Right atrium auricular region (tissue), 2 donors: ENCODE measurements around the gene PDGFRB. TPM values are rescaled to one million over a fixed set of nuclear protein-coding genes. Genes with fewer than 3 reads are reported as not detected.

Experiments
- DNase-seq: peaks from one replicate; pipeline ENCODE4 v3.0.0-alpha.2; 2019; ENCODE audit warnings: low spot score
- H3K27ac ChIP-seq, 2 donors: fragments of 200-600 bp; sonication (generic); 1 replicate in 1 of 2; 2 replicates in 1 of 2; pipeline ENCODE4 v1.5.1; 2016 to 2019
- H3K27me3 ChIP-seq, 2 donors: fragments of 200-600 bp; sonication (generic); one replicate each; pipeline versions ENCODE4 v1.5.1 to v1.6.0; 2017 to 2019
- H3K36me3 ChIP-seq: fragments of 200-600 bp; sonication (generic); one replicate; pipeline ENCODE4 v1.5.1; 2016
- H3K4me1 ChIP-seq, 2 donors: fragments of 200-600 bp; sonication (generic); one replicate each; pipeline versions ENCODE4 v1.5.1 to v1.6.0; 2017 to 2019
- H3K4me3 ChIP-seq, 2 donors: fragments of 200-600 bp; sonication (generic); 1 replicate in 1 of 2; 2 replicates in 1 of 2; pipeline ENCODE4 v1.5.1; 2017 to 2019; ENCODE audit warnings: mild to moderate bottlenecking in 1 of 2, moderate library complexity in 1 of 2
- H3K9me3 ChIP-seq, 2 donors: fragments of 200-600 bp; sonication (generic); one replicate each; pipeline ENCODE4 v1.5.1; 2019
- CTCF ChIP-seq, 2 donors: fragments of 200-600 bp; sonication (generic); IDR thresholded peaks; one replicate each; pipeline ENCODE4 v1.5.1; 2019; ENCODE audit warnings: antibody characterized with exemption in 2 of 2
- total RNA-seq, 2 donors: library from RNA; depleted of rRNA; stranded (reverse); fragments of >200 nt; gene quantifications; one replicate each; pipeline ENCODE4 v1.1.0, GENCODE V29; 2016

PDGFRB gene
- total RNA-seq, 2 donors from 2014 or later: 68.3 to 68.7 TPM

GRCh38 chr5:150184990-150185912, 29.6 kb upstream of the PDGFRB start:
- Histone ChIP-seq H3K36me3 (no peaks in the 10 kb centered on the region), H3K27ac (no peak overlapping the region), H3K27me3 (no peaks in the 10 kb centered on the region)

GRCh38 chr5:150184006-150184405, 28.4 kb upstream of the PDGFRB start:
- Histone ChIP-seq H3K27ac (no peak overlapping the region), H3K36me3 (no peaks in the 10 kb centered on the region)
- no peak for DNase-seq

More at GRCh38 chr5:150184990-150185912, 29.6 kb upstream of the PDGFRB start:
- DNase-seq: no peak
- no peak for TF ChIP-seq CTCF (IDR thresholded peaks at IDR 0.05)
- H3K9me3 ChIP-seq: no peaks in the 10 kb centered on the region
- H3K4me1 ChIP-seq: peaks cover 0 to 20% of the 10 kb centered on the region in 2 donors
- no peak overlapping the region for H3K4me3 ChIP-seq

GRCh38 chr5:150183436-150183835, 27.8 kb upstream of the PDGFRB start:
- Histone ChIP-seq H3K27me3 (no peaks in the 10 kb centered on the region), H3K9me3 (no peaks in the 10 kb centered on the region), H3K4me3 (no peak overlapping the region), H3K36me3 (no peaks in the 10 kb centered on the region), H3K4me1 (peaks cover 0 to 23% of the 10 kb centered on the region in 2 donors), H3K27ac (no peak overlapping the region)
- no peak for DNase-seq
- TF ChIP-seq CTCF (IDR thresholded peaks at IDR 0.05): no peak

More at GRCh38 chr5:150184006-150184405, 28.4 kb upstream of the PDGFRB start:
- H3K4me3 ChIP-seq: no peak overlapping the region
- no peak for TF ChIP-seq CTCF (IDR thresholded peaks at IDR 0.05)
- H3K27me3 ChIP-seq: no peaks in the 10 kb centered on the region
- H3K9me3 ChIP-seq: no peaks in the 10 kb centered on the region
- H3K4me1 ChIP-seq: peaks cover 0 to 23% of the 10 kb centered on the region in 2 donors

- Histone ChIP-seq H3K9me3 (no peaks in the 10 kb centered on the region), H3K27ac (no peak overlapping the region), H3K4me3 (no peak overlapping the region), H3K36me3 (no peaks in the 10 kb centered on the region), H3K27me3 (no peaks in the 10 kb centered on the region), H3K4me1 (peaks cover 0 to 23% of the 10 kb centered on the region in 2 donors)
- DNase-seq: no peak
- no peak for TF ChIP-seq CTCF (IDR thresholded peaks at IDR 0.05)
These were observed 27.1 kb upstream of the PDGFRB start for GRCh38 chr5:150182774-150183173.

GRCh38 chr5:150181766-150182545, 26.3 kb upstream of the PDGFRB start:
- Histone ChIP-seq H3K27me3 (no peaks in the 10 kb centered on the region), H3K9me3 (no peaks in the 10 kb centered on the region), H3K4me1 (peaks cover 0 to 25% of the 10 kb centered on the region in 2 donors), H3K27ac (peak overlapping the region; percentile 80 to 91), H3K4me3 (no peak overlapping the region), H3K36me3 (no peaks in the 10 kb centered on the region)
- TF ChIP-seq CTCF (IDR thresholded peaks at IDR 0.05): no peak
- no peak for DNase-seq
